ENCODE measurements around the gene ABHD4.
"Not testable (repeated sequence)": the region's sequence is repeated elsewhere in the genome, so short reads cannot be mapped to it uniquely, and the experiment has no call there.

Gene ABHD4

GRCh38 chr14:22610931-22611330, 12.8 kb downstream of the ABHD4 start:
- H3K4me3 Mint-ChIP-seq, result no peak overlapping the region
- no peaks in the 10 kb centered on the region for H3K9me3 Mint-ChIP-seq
- no peak for ATAC-seq (replicated peaks)
- no peak for DNase-seq
- H3K36me3 Mint-ChIP-seq, result peaks cover 52 to 61% of the 10 kb centered on the region in 2 donors
- no peaks in the 10 kb centered on the region for H3K27me3 Mint-ChIP-seq
- peaks cover 3 to 9% of the 10 kb centered on the region in 2 donors for H3K4me1 Mint-ChIP-seq
- no peak overlapping the region for H3K27ac Mint-ChIP-seq

- peaks cover 45 to 50% of the 10 kb centered on the region in 2 donors for H3K36me3 Mint-ChIP-seq
- no peak overlapping the region for H3K4me3 Mint-ChIP-seq
- ATAC-seq (replicated peaks), result no peak
- H3K27me3 Mint-ChIP-seq, result no peaks in the 10 kb centered on the region
- H3K9me3 Mint-ChIP-seq, result peaks cover 0 to 2% of the 10 kb centered on the region in 2 donors
- peaks cover 3 to 9% of the 10 kb centered on the region in 2 donors for H3K4me1 Mint-ChIP-seq
- H3K27ac Mint-ChIP-seq, result peak overlapping the region; percentile 60
- no peak for DNase-seq
Observed at GRCh38 chr14:22613106-22613695, 15.1 kb downstream of the ABHD4 start.

DNA sequence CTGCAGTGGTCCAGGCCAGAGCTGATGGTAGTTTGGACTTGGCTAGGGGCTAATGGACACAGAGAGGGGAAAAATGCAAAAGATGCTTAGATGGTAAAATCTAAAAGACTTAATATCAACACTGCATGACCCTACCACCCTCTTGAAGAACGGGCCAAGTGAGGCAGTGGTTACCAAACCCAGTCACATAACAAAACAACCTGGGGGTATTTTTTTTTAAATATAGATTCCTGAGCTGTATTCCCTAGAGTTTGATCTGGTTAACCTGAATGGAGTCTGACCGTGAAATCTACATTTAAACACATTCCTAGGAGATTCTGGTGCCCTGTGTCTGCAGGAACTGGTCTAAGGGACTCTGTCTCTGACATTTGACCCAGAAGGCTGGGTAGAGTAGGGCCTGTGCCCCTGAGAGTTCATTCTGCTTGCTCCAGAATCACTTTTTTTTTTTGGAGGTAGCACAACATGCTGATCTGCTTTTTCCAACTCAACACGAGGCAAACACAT, 15.7 kb downstream of the ABHD4 start:
- no peak overlapping the region for H3K4me3 Mint-ChIP-seq
- peaks cover 0 to 2% of the 10 kb centered on the region in 2 donors for H3K9me3 Mint-ChIP-seq
- peak overlapping the region; percentile 37 for H3K27ac Mint-ChIP-seq

GRCh38 chr14:22614240-22614799, 16.2 kb downstream of the ABHD4 start:
- Mint-ChIP-seq H3K27ac (no peak overlapping the region), H3K4me1 (peaks cover 3 to 9% of the 10 kb centered on the region in 2 donors), H3K9me3 (peaks cover 0 to 2% of the 10 kb centered on the region in 2 donors), H3K4me3 (no peak overlapping the region), H3K27me3 (no peaks in the 10 kb centered on the region), H3K36me3 (peaks cover 35 to 43% of the 10 kb centered on the region in 2 donors)
- peak; percentile 66 to 84 for ATAC-seq (replicated peaks)
- no peak for DNase-seq

More for the DNA sequence above, 15.7 kb downstream of the ABHD4 start:
- peaks cover 3 to 9% of the 10 kb centered on the region in 2 donors for H3K4me1 Mint-ChIP-seq
- ATAC-seq (replicated peaks), result no peak
- H3K27me3 Mint-ChIP-seq, result no peaks in the 10 kb centered on the region
- peaks cover 39 to 45% of the 10 kb centered on the region in 2 donors for H3K36me3 Mint-ChIP-seq
- DNase-seq, result no peak

- DNase-seq; ATAC-seq (replicated peaks); H3K27me3 Mint-ChIP-seq; H3K4me3 Mint-ChIP-seq; H3K27ac Mint-ChIP-seq; H3K4me1 Mint-ChIP-seq; H3K9me3 Mint-ChIP-seq: not testable (repeated sequence)
- H3K36me3 Mint-ChIP-seq, result peaks cover 26 to 31% of the 10 kb centered on the region in 2 donors
Observed at GRCh38 chr14:22615765-22616164, 17.7 kb downstream of the ABHD4 start.

DNA sequence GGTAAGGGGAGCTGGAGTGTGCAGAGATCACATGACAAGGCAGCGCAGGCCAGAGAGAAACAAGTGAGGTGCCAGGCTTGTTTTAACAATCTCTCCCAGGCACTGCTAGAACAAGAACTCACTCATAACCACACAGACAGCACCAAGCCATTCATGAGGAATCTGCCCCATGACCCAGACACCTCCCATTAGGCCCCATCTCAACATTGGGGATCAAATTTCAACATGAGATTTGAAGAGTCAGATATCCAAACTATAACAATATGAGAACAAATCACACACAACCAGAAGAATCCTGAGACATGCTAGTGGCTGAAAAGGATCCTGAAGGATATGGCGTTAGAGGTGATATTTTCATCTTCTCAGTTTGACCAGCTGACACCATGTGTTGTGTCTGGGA, 24.2 kb downstream of the ABHD4 start:
- peaks cover 5 to 10% of the 10 kb centered on the region in 2 donors for H3K36me3 Mint-ChIP-seq
- ATAC-seq (replicated peaks) (no peak), DNase-seq (no peak)
- no peak overlapping the region for H3K4me3 Mint-ChIP-seq
- H3K27me3 Mint-ChIP-seq, result peaks cover 4 to 5% of the 10 kb centered on the region in 2 donors
- no peaks in the 10 kb centered on the region for H3K9me3 Mint-ChIP-seq
- H3K27ac Mint-ChIP-seq, result no peak overlapping the region
- H3K4me1 Mint-ChIP-seq, result peaks cover 0 to 6% of the 10 kb centered on the region in 2 donors

- peaks cover 5 to 10% of the 10 kb centered on the region in 2 donors for H3K36me3 Mint-ChIP-seq
- no peak for ATAC-seq (replicated peaks)
- H3K9me3 Mint-ChIP-seq, result no peaks in the 10 kb centered on the region
- DNase-seq, result no peak
- H3K4me1 Mint-ChIP-seq, result peaks cover 0 to 6% of the 10 kb centered on the region in 2 donors
- H3K4me3 Mint-ChIP-seq, result no peak overlapping the region
- H3K27me3 Mint-ChIP-seq, result peaks cover 4 to 5% of the 10 kb centered on the region in 2 donors
- H3K27ac Mint-ChIP-seq, result no peak overlapping the region
Observed at GRCh38 chr14:22623047-22623446, 24.9 kb downstream of the ABHD4 start.

GRCh38 chr14:22626590-22626989, 28.5 kb downstream of the ABHD4 start:
- peaks cover 6 to 10% of the 10 kb centered on the region in 2 donors for H3K36me3 Mint-ChIP-seq
- ATAC-seq (replicated peaks), result no peak

GRCh38 chr14:22627506-22628263, 29.6 kb downstream of the ABHD4 start:
- peaks cover 6 to 7% of the 10 kb centered on the region in 2 donors for H3K36me3 Mint-ChIP-seq
- peaks cover 33 to 37% of the 10 kb centered on the region in 2 donors for H3K27me3 Mint-ChIP-seq
- H3K4me1 Mint-ChIP-seq, result peaks cover 0 to 6% of the 10 kb centered on the region in 2 donors
- H3K27ac Mint-ChIP-seq, result no peak overlapping the region
- H3K4me3 Mint-ChIP-seq, result no peak overlapping the region
- no peak for ATAC-seq (replicated peaks)
- no peak for DNase-seq
- peaks cover 7 to 14% of the 10 kb centered on the region in 2 donors for H3K9me3 Mint-ChIP-seq

More at GRCh38 chr14:22626590-22626989, 28.5 kb downstream of the ABHD4 start:
- Mint-ChIP-seq H3K4me3 (no peak overlapping the region), H3K27me3 (peaks cover 25 to 29% of the 10 kb centered on the region in 2 donors), H3K27ac (no peak overlapping the region), H3K9me3 (peaks cover 7 to 11% of the 10 kb centered on the region in 2 donors), H3K4me1 (peaks cover 0 to 6% of the 10 kb centered on the region in 2 donors)
- no peak for DNase-seq

DNA sequence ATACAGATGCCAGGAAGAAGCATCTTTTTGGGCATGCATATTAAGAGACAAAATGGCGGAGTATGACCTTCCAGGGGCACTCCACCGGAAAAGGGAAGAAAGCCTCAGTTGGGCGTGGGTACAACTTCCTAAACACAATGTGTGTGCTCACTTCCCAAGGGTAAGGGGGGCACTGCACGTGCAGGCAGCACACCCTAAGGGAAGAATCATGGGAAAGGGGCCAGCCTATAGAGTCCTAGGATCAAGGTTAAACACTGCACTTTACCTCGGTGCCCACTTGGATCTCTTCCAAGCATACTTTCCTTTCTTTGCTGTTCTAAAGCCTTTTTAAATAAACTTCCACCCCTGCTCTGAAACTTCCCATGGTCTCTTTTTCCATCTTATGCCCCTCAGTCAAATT, 31.3 kb downstream of the ABHD4 start:
- Mint-ChIP-seq H3K9me3 (peaks cover 7 to 14% of the 10 kb centered on the region in 2 donors), H3K4me3 (no peak overlapping the region), H3K36me3 (peaks cover 6 to 7% of the 10 kb centered on the region in 2 donors), H3K27ac (no peak overlapping the region), H3K27me3 (peaks cover 35 to 43% of the 10 kb centered on the region in 2 donors), H3K4me1 (peaks cover 0 to under 1% of the 10 kb centered on the region in 2 donors)
- no peak for ATAC-seq (replicated peaks)
- DNase-seq, result no peak

DNA sequence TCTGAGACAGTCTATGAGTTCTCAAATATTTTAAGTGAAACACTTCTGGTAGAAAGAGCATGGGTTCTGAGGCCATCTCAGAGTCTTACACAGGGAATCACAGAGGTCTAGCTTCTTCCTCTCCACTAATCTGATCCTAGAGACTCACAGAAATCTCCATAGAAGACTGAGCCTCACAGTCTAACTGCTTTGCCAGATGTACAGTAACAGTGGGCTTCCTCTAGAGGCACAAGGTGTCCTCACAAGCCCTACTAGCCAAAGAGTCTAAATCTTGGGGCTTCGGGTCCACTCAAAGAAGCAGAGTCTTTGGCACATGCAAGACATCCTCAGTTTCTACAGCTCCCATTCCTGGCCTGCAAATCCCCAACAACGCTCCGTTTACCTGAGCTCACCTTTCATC, 32.0 kb downstream of the ABHD4 start:
- DNase-seq (no peak), ATAC-seq (replicated peaks) (no peak)
- Mint-ChIP-seq H3K27me3 (peaks cover 35 to 43% of the 10 kb centered on the region in 2 donors), H3K36me3 (peaks cover 6 to 7% of the 10 kb centered on the region in 2 donors), H3K27ac (no peak overlapping the region), H3K4me1 (peaks cover 0 to 2% of the 10 kb centered on the region in 2 donors), H3K9me3 (peaks cover 7 to 14% of the 10 kb centered on the region in 2 donors), H3K4me3 (no peak overlapping the region)

DNA sequence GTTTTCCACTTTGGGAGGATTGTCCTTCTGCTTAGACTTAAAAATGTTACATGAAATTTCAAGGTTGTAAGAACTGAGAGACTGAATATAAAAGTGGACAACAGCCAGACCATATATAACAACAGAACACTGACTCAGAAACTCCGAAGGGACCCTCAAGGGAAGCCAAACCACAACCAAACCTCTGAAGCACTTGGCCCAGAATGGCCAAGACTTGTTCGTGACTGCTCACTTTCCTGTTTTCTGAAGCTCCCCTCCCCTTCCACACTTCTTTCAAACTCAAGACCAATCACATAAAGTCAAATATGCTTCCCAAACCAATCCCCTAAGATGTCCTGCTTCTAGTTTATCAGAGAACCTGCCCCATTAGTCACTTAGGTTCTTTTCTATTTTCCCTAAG, 32.4 kb downstream of the ABHD4 start:
- no peak for DNase-seq

DNA sequence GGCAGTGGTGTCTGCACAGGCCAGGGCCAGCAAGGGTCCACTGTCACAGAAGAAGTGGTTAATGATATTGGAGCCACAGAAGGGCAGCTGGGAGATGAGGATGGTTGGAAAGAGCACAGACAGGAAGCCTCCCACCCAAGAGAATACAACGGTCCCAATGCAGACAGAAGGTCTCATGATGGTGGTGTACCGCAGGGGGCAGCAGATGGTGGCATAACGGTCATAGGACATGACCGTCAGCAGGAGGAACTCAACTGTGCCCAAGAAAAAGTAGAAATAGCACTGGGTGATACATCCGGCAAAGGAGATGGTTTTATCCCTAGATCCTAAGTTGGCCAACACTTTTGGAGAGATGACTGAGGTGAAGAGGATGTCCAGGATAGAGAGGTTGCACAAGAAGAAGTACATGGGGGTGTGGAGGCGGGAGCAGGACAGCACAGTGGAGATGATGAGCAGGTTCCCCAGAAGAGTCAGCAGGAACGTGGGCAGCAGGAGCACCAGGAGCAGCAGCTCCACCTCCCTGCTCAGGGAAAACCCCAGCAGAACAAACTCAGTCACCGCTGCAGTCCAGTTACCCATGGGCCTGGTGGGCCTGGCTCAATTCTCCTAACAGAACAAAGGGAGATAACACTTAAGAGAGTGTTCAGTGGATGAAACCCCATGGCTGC, 36.3 kb downstream of the ABHD4 start:
- DNase-seq (no peak), ATAC-seq (replicated peaks) (no peak)
- peaks cover 25 to 36% of the 10 kb centered on the region in 2 donors for H3K27me3 Mint-ChIP-seq
- H3K9me3 Mint-ChIP-seq, result peaks cover 7 to 14% of the 10 kb centered on the region in 2 donors
- H3K36me3 Mint-ChIP-seq, result peaks cover 6 to 7% of the 10 kb centered on the region in 2 donors
- peaks cover 0 to 2% of the 10 kb centered on the region in 2 donors for H3K4me1 Mint-ChIP-seq
- no peak overlapping the region for H3K4me3 Mint-ChIP-seq
- no peak overlapping the region for H3K27ac Mint-ChIP-seq

More for the DNA sequence above, 32.4 kb downstream of the ABHD4 start:
- no peak overlapping the region for H3K4me3 Mint-ChIP-seq
- peaks cover 7 to 14% of the 10 kb centered on the region in 2 donors for H3K9me3 Mint-ChIP-seq
- H3K27me3 Mint-ChIP-seq, result peaks cover 35 to 43% of the 10 kb centered on the region in 2 donors
- ATAC-seq (replicated peaks), result no peak
- H3K4me1 Mint-ChIP-seq, result peaks cover 0 to 2% of the 10 kb centered on the region in 2 donors
- H3K27ac Mint-ChIP-seq, result no peak overlapping the region
- H3K36me3 Mint-ChIP-seq, result peaks cover 6 to 7% of the 10 kb centered on the region in 2 donors

GRCh38 chr14:22635980-22636379, 37.9 kb downstream of the ABHD4 start:
- not testable (repeated sequence) for ATAC-seq (replicated peaks); DNase-seq

More at GRCh38 chr14:22635980-22636379, 37.9 kb downstream of the ABHD4 start:
- not testable (repeated sequence) for H3K4me1 Mint-ChIP-seq, H3K9me3 Mint-ChIP-seq, H3K27ac Mint-ChIP-seq, H3K4me3 Mint-ChIP-seq, H3K36me3 Mint-ChIP-seq
- H3K27me3 Mint-ChIP-seq, result peaks cover 14 to 23% of the 10 kb centered on the region in 2 donors

All from stimulated activated naive B cell treated with anti-CD40 and anti-IgM and Interleukin-4, amounts not matched to agents 10 μg/mL and 1 μg/mL and 100 μg/mL, for 72 hours (primary cell).